B cell (primary cell): Measurements from ENCODE around the gene ZNF280D. TPM values are rescaled to one million over a fixed set of nuclear protein-coding genes. Genes with fewer than 3 reads are reported as not detected.

Source experiments
- ATAC-seq: fragments of 200-7000 bp; cut with Tn5 transposase; one replicate; pipeline ENCODE4 v1.10.0; 2021; ENCODE audit warnings: low read depth, mild to moderate bottlenecking, moderate number of reproducible peaks, moderate library complexity
- CTCF ChIA-PET: fragments of 350-600 bp; sonication (Branson Sonifier 250); formaldehyde crosslinking; loops from one replicate; lab custom pipeline; 2021; ENCODE audit warnings: antibody characterized with exemption, inconsistent platforms; lab: Charles Lee
- POLR2A ChIA-PET: fragments of 350-600 bp; sonication (Branson Sonifier 250); formaldehyde crosslinking; loops from one replicate; lab custom pipeline; 2021; ENCODE audit warnings: antibody characterized with exemption; lab: Charles Lee
- DNase-seq: peaks from one replicate; pipeline ENCODE4 v3.0.0; 2013
- H2AFZ ChIP-seq: 2 replicates; pipeline ENCODE4 v1.6.1; 2012; ENCODE audit warnings: mild to moderate bottlenecking, low read depth, low read length; ENCODE audit not compliant: insufficient read depth, poor library complexity, severe bottlenecking
- H3K27ac ChIP-seq, 2 donors: 1 replicate in 1 of 2; 2 replicates in 1 of 2; pipeline ENCODE4 v1.5.1; 2012 to 2013; ENCODE audit warnings: low read length in 2 of 2, mild to moderate bottlenecking in 2 of 2, moderate library complexity in 1 of 2
- H3K27me3 ChIP-seq, 4 experiments: fragments of 200-600 bp in 1 of 4; sonication (generic) in 1 of 4; replicated peaks in 1 of 4; 1 replicate in 2 of 4; 2 replicates in 2 of 4; pipeline versions ENCODE4 v1.6.1 to v1.7.0; 2013 to 2016; ENCODE audit warnings: low read length in 3 of 4, mild to moderate bottlenecking in 2 of 4, mixed read lengths in 1 of 4, moderate library complexity in 1 of 4; ENCODE audit not compliant: insufficient read depth in 4 of 4, control insufficient read depth in 3 of 4; ENCODE audit errors: control extremely low read depth in 1 of 4
- H3K36me3 ChIP-seq, 2 experiments: replicated peaks in 1 of 2; 1 replicate in 1 of 2; 2 replicates in 1 of 2; pipeline versions ENCODE4 v1.6.1 to v1.7.1; 2013; ENCODE audit warnings: low read length in 1 of 2; ENCODE audit not compliant: insufficient read depth in 2 of 2, control insufficient read depth in 1 of 2; ENCODE audit errors: control extremely low read depth in 1 of 2, extremely low read depth in 1 of 2
- H3K4me1 ChIP-seq, 2 donors: fragments of 200-600 bp in 1 of 2; sonication (generic) in 1 of 2; 1 replicate in 1 of 2; 2 replicates in 1 of 2; pipeline versions ENCODE4 v1.5.1 to v1.6.1; 2013 to 2017; ENCODE audit warnings: low read length in 2 of 2; ENCODE audit not compliant: control insufficient read depth in 2 of 2, insufficient read depth in 2 of 2
- H3K4me2 ChIP-seq: replicated peaks from 2 replicates; pipeline ENCODE3; 2012; ENCODE audit warnings: mild to moderate bottlenecking, low read depth, low read length; ENCODE audit not compliant: poor library complexity, severe bottlenecking
- H3K4me3 ChIP-seq, 5 experiments: fragments of 200-600 bp in 1 of 5; sonication (generic) in 1 of 5; 1 replicate in 3 of 5; 2 replicates in 2 of 5; pipeline versions ENCODE4 v1.5.1 to v1.7.0; 2011 to 2016; ENCODE audit warnings: low read length in 4 of 5, mild to moderate bottlenecking in 4 of 5, low read depth in 2 of 5, control low read depth in 1 of 5, moderate library complexity in 1 of 5; ENCODE audit not compliant: insufficient read depth in 1 of 5; ENCODE audit errors: control extremely low read depth in 1 of 5, extremely low read depth in 1 of 5
- H3K79me2 ChIP-seq: fragments of 200-600 bp; sonication (generic); one replicate; pipeline ENCODE4 v1.6.0; 2016; ENCODE audit warnings: low read length; ENCODE audit not compliant: control insufficient read depth, insufficient read depth
- H3K9ac ChIP-seq: fragments of 200-600 bp; sonication (generic); 2 replicates; pipeline ENCODE4 v1.6.1; 2017; ENCODE audit warnings: mild to moderate bottlenecking, low read length, moderate library complexity
- H3K9me3 ChIP-seq, 3 donors: one replicate each; pipeline versions ENCODE4 v1.6.1 to v1.7.1; 2013; ENCODE audit warnings: low read length in 2 of 3; ENCODE audit not compliant: control insufficient read depth in 2 of 3, insufficient read depth in 1 of 3; ENCODE audit errors: control extremely low read depth in 1 of 3
- H4K20me1 ChIP-seq: 2 replicates; pipeline ENCODE4 v1.6.0; 2012; ENCODE audit warnings: mild to moderate bottlenecking, low read length; ENCODE audit not compliant: insufficient read depth, control insufficient read depth, poor library complexity, severe bottlenecking
- H3K27ac Mint-ChIP-seq: one replicate; pipeline ENCODE4 v1.8.0; 2021; ENCODE audit warnings: mixed read lengths
- H3K27me3 Mint-ChIP-seq: one replicate; pipeline ENCODE4 v1.8.0; 2021; ENCODE audit warnings: mixed read lengths
- H3K4me1 Mint-ChIP-seq: one replicate; pipeline ENCODE4 v1.8.0; 2021; ENCODE audit warnings: mixed read lengths
- H3K4me3 Mint-ChIP-seq: one replicate; pipeline ENCODE4 v1.8.0; 2021; ENCODE audit warnings: mixed read lengths
- H3K9me3 Mint-ChIP-seq: one replicate; pipeline ENCODE4 v1.8.0; 2022; ENCODE audit warnings: mixed read lengths; ENCODE audit not compliant: insufficient read depth
- CTCF ChIP-seq: fragments of 200-600 bp; IDR thresholded peaks from one replicate; pipeline ENCODE4 v1.8.0; 2022; ENCODE audit warnings: antibody characterized with exemption, mild to moderate bottlenecking
- EZH2 ChIP-seq: IDR thresholded peaks from 2 replicates; pipeline ENCODE4 v1.6.1; 2012; ENCODE audit warnings: borderline replicate concordance, low read depth, mild to moderate bottlenecking, moderate library complexity, low read length; ENCODE audit not compliant: insufficient read depth, poor library complexity, severe bottlenecking
- WGBS: methylation state at CpG from one replicate; pipeline ENCODE4 v1.1.5; 2013; ENCODE audit warnings: missing lambda C conversion rate; ENCODE audit not compliant: insufficient coverage; 5-methylcytosine and 5-hydroxymethylcytosine counted together
- intact Hi-C: fragments of 100-400 bp; cut with micrococcal nuclease; formaldehyde crosslinking; loops from one replicate; pipeline ENCODE4 v1.10.0; 2022
- polyA plus RNA-seq: library from polyadenylated mRNA; depleted of rRNA; stranded (reverse); fragments of >200 nt; gene quantifications from 2 replicates; pipeline ENCODE4 v1.2.3, GENCODE V29; 2012
- total RNA-seq, 2 donors: library from RNA; stranded (reverse); fragments of 120-200 nt in 1 of 2; gene quantifications; 1 replicate in 1 of 2; 2 replicates in 1 of 2; pipeline versions ENCODE4 v1.2.3 to v1.2.4, GENCODE V29; 2013 to 2022

ZNF280D gene
- total and polyA plus RNA-seq, 2 donors (not counting 1 experiment from before 2014, with no cell fraction given): 14.7 to 68.3 TPM

GRCh38 chr15:56653107-56653506, 80.2 kb downstream of the ZNF280D start:
- TF ChIP-seq CTCF (no peak), EZH2 (no peak)
- Histone ChIP-seq H3K9me3 (no peaks in the 10 kb centered on the region), H3K4me1 (no peaks in the 10 kb centered on the region), H4K20me1 (no peaks in the 10 kb centered on the region), H3K4me2 (no peak overlapping the region), H3K36me3 (peaks cover 0 to 16% of the 10 kb centered on the region in 2 experiments), H3K9ac (no peak overlapping the region), H3K79me2 (no peaks in the 10 kb centered on the region), H3K4me3 (no peak overlapping the region), H3K27ac (no peak overlapping the region), H3K27me3 (no peaks in the 10 kb centered on the region), H2AFZ (no peak overlapping the region)
- ATAC-seq: no peak
- ChIA-PET CTCF (no interaction called here), POLR2A (no interaction called here)
- H3K27ac Mint-ChIP-seq: no peak overlapping the region
- no peaks in the 10 kb centered on the region for H3K9me3 Mint-ChIP-seq
- H3K27me3 Mint-ChIP-seq: no peaks in the 10 kb centered on the region
- no peak for DNase-seq
- no peaks in the 10 kb centered on the region for H3K4me1 Mint-ChIP-seq
- intact Hi-C loops: no loop called here
- H3K4me3 Mint-ChIP-seq: no peak overlapping the region

GRCh38 chr15:56648311-56648710, 85.0 kb downstream of the ZNF280D start:
- DNase-seq: no peak
- intact Hi-C loops: no loop called here
- Mint-ChIP-seq H3K4me3 (no peak overlapping the region), H3K27me3 (no peaks in the 10 kb centered on the region), H3K4me1 (no peaks in the 10 kb centered on the region), H3K9me3 (no peaks in the 10 kb centered on the region), H3K27ac (no peak overlapping the region)
- Histone ChIP-seq H3K27ac (no peak overlapping the region), H3K4me1 (no peaks in the 10 kb centered on the region), H3K79me2 (no peaks in the 10 kb centered on the region), H3K9ac (no peak overlapping the region), H3K36me3 (peaks cover 4% of the 10 kb centered on the region in 2 experiments), H4K20me1 (no peaks in the 10 kb centered on the region), H3K4me2 (no peak overlapping the region), H3K9me3 (no peaks in the 10 kb centered on the region), H3K27me3 (no peaks in the 10 kb centered on the region), H2AFZ (no peak overlapping the region), H3K4me3 (no peak overlapping the region)
- POLR2A ChIA-PET: no interaction called here
- TF ChIP-seq CTCF (no peak), EZH2 (no peak)
- CTCF ChIA-PET: no interaction called here
- WGBS: 100% methylated on average over 1 of the region's 2 CpGs
- ATAC-seq: no peak
